Measurements from ENCODE around the gene KRT86. TPM values are rescaled to one million over a fixed set of nuclear protein-coding genes. Genes with fewer than 3 reads are reported as not detected.
"Not testable (repeated sequence)": the region's sequence is repeated elsewhere in the genome, so short reads cannot be mapped to it uniquely, and the experiment has no call there.

Gene KRT86
- total and polyA plus RNA-seq, 3 donors from 2014 or later, result 2.3 to 4.0 (median 3.2) TPM

- TF ChIP-seq POLR2A (IDR thresholded peaks at IDR 0.05) (no peak), CTCF (IDR thresholded peaks at IDR 0.05) (no peak)
- no peak for DNase-seq
- no peak overlapping the region for H3K27ac ChIP-seq
- no peak overlapping the region for H3K4me3 ChIP-seq
- H3K4me1 ChIP-seq, result no peaks in the 10 kb centered on the region
- H3K27me3 ChIP-seq, result no peaks in the 10 kb centered on the region
- no peaks in the 10 kb centered on the region for H3K36me3 ChIP-seq (ENCODE audit: low read depth, missing control alignments)
- intact Hi-C loops (cut with DNase I; ENCODE audit: low total_unique reads), result no loop called here
- WGBS, 2 donors, result 89 to 90% methylated on average over 11 to 13 of the region's 13 CpGs
- H3K9me3 ChIP-seq, result no peaks in the 10 kb centered on the region
Observed at GRCh38 chr12:52314511-52314910, 40.1 kb downstream of the KRT86 start.

- intact Hi-C loops (cut with DNase I; ENCODE audit: low total_unique reads); H3K4me3 ChIP-seq; H3K9me3 ChIP-seq; DNase-seq; H3K4me1 ChIP-seq; H3K27ac ChIP-seq; H3K27me3 ChIP-seq; H3K36me3 ChIP-seq (ENCODE audit: low read depth, missing control alignments): not testable (repeated sequence)
- 69 to 75% methylated on average over 9 of the region's 9 CpGs for WGBS, 2 donors
Observed at GRCh38 chr12:52315721-52316120, 41.3 kb downstream of the KRT86 start.

GRCh38 chr12:52316290-52316689, 41.8 kb downstream of the KRT86 start:
- 78 to 88% methylated on average over 9 of the region's 9 CpGs for WGBS, 2 donors
- H3K36me3 ChIP-seq (ENCODE audit: low read depth, missing control alignments), result no peaks in the 10 kb centered on the region
- H3K4me3 ChIP-seq, result no peak overlapping the region
- H3K27me3 ChIP-seq, result no peaks in the 10 kb centered on the region
- TF ChIP-seq CTCF (IDR thresholded peaks at IDR 0.05) (no peak), POLR2A (IDR thresholded peaks at IDR 0.05) (no peak)
- H3K4me1 ChIP-seq, result no peaks in the 10 kb centered on the region
- no peak for DNase-seq
- intact Hi-C loops (cut with DNase I; ENCODE audit: low total_unique reads), result no loop called here
- no peak overlapping the region for H3K27ac ChIP-seq
- H3K9me3 ChIP-seq, result no peaks in the 10 kb centered on the region

- Histone ChIP-seq H3K27ac (no peak overlapping the region), H3K36me3 (ENCODE audit: low read depth, missing control alignments) (no peaks in the 10 kb centered on the region), H3K4me1 (no peaks in the 10 kb centered on the region), H3K27me3 (no peaks in the 10 kb centered on the region), H3K4me3 (no peak overlapping the region), H3K9me3 (no peaks in the 10 kb centered on the region)
- intact Hi-C loops (cut with DNase I; ENCODE audit: low total_unique reads), result no loop called here
- no peak for DNase-seq
- TF ChIP-seq CTCF (IDR thresholded peaks at IDR 0.05), result no peak
- no peak for TF ChIP-seq POLR2A (IDR thresholded peaks at IDR 0.05)
- WGBS, 2 donors, result 79 to 96% methylated on average over 11 of the region's 11 CpGs
Observed at GRCh38 chr12:52316701-52317100, 42.3 kb downstream of the KRT86 start.

GRCh38 chr12:52317468-52318052, 43.1 kb downstream of the KRT86 start:
- TF ChIP-seq CTCF (IDR thresholded peaks at IDR 0.05) (no peak), POLR2A (IDR thresholded peaks at IDR 0.05) (no peak)
- Histone ChIP-seq H3K27ac (no peak overlapping the region), H3K4me3 (no peak overlapping the region), H3K36me3 (ENCODE audit: low read depth, missing control alignments) (no peaks in the 10 kb centered on the region), H3K9me3 (no peaks in the 10 kb centered on the region), H3K27me3 (no peaks in the 10 kb centered on the region), H3K4me1 (no peaks in the 10 kb centered on the region)
- intact Hi-C loops (cut with DNase I; ENCODE audit: low total_unique reads), result no loop called here
- WGBS, 2 donors, result 80 to 93% methylated on average over 6 to 12 of the region's 12 CpGs
- no peak for DNase-seq
